Measurements from ENCODE around the gene OR52E4. TPM values are rescaled to one million over a fixed set of nuclear protein-coding genes. Genes with fewer than 3 reads are reported as not detected.

OR52E4 gene
- total RNA-seq, 2 experiments from 2014 or later: not detected

- BruUV-seq (replicated peaks): no TSS peak
- H3K36me3 ChIP-seq (ENCODE audit: insufficient read depth, low read length): no peaks in the 10 kb centered on the region
- H3K79me2 ChIP-seq (ENCODE audit: insufficient read depth, low read depth, low read length): no peaks in the 10 kb centered on the region
- no peaks in the 10 kb centered on the region for H3K9me2 ChIP-seq (ENCODE audit: insufficient read depth, low read length)
- no peaks in the 10 kb centered on the region for H3K4me1 ChIP-seq (ENCODE audit: insufficient read depth, low read length, poor library complexity, severe bottlenecking)
- no peaks in the 10 kb centered on the region for H4K20me1 ChIP-seq (ENCODE audit: insufficient read depth, low read length)
- no peaks in the 10 kb centered on the region for H3K9me3 ChIP-seq (ENCODE audit: low read length)
- no peak overlapping the region for H3K27ac ChIP-seq (ENCODE audit: low read depth, low read length, poor library complexity, severe bottlenecking)
- H3K4me2 ChIP-seq (ENCODE audit: low read length): no peak overlapping the region
- TF ChIP-seq, protein P1, sequence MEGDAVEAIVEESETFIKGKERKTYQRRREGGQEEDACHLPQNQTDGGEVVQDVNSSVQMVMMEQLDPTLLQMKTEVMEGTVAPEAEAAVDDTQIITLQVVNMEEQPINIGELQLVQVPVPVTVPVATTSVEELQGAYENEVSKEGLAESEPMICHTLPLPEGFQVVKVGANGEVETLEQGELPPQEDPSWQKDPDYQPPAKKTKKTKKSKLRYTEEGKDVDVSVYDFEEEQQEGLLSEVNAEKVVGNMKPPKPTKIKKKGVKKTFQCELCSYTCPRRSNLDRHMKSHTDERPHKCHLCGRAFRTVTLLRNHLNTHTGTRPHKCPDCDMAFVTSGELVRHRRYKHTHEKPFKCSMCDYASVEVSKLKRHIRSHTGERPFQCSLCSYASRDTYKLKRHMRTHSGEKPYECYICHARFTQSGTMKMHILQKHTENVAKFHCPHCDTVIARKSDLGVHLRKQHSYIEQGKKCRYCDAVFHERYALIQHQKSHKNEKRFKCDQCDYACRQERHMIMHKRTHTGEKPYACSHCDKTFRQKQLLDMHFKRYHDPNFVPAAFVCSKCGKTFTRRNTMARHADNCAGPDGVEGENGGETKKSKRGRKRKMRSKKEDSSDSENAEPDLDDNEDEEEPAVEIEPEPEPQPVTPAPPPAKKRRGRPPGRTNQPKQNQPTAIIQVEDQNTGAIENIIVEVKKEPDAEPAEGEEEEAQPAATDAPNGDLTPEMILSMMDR (conservative IDR thresholded peaks at IDR 0.05; ENCODE audit: low read length): no peak
- TF ChIP-seq EZH2phosphoT487 (IDR thresholded peaks at IDR 0.05; ENCODE audit: borderline replicate concordance, low read depth, low read length): no peak
- intact Hi-C loops (cut with micrococcal nuclease; ENCODE audit: unreplicated experiment): no loop called here
- POLR2A ChIA-PET: no interaction called here
- no peak overlapping the region for H3K4me3 ChIP-seq (ENCODE audit: low read depth, low read length, poor library complexity, severe bottlenecking)
- CTCF ChIA-PET (ENCODE audit: unreplicated experiment): no interaction called here
- H2AFZ ChIP-seq (ENCODE audit: low read length): no peak overlapping the region
- DNase-seq (ENCODE audit: low spot score): no peak
Observed at GRCh38 chr11:5930614-5931013, 50.2 kb downstream of the OR52E4 start.

GRCh38 chr11:5931061-5931460 lies 50.6 kb downstream of the OR52E4 start:
- CTCF ChIA-PET (ENCODE audit: unreplicated experiment): no interaction called here
- no peak for TF ChIP-seq EZH2phosphoT487 (IDR thresholded peaks at IDR 0.05; ENCODE audit: borderline replicate concordance, low read depth, low read length)
- TF ChIP-seq, protein P1 (conservative IDR thresholded peaks at IDR 0.05; ENCODE audit: low read length): no peak
- Histone ChIP-seq H3K4me1 (ENCODE audit: insufficient read depth, low read length, poor library complexity, severe bottlenecking) (no peaks in the 10 kb centered on the region), H4K20me1 (ENCODE audit: insufficient read depth, low read length) (no peaks in the 10 kb centered on the region), H2AFZ (ENCODE audit: low read length) (no peak overlapping the region), H3K27ac (ENCODE audit: low read depth, low read length, poor library complexity, severe bottlenecking) (no peak overlapping the region), H3K4me3 (ENCODE audit: low read depth, low read length, poor library complexity, severe bottlenecking) (no peak overlapping the region), H3K9me3 (ENCODE audit: low read length) (no peaks in the 10 kb centered on the region), H3K36me3 (ENCODE audit: insufficient read depth, low read length) (no peaks in the 10 kb centered on the region), H3K9me2 (ENCODE audit: insufficient read depth, low read length) (no peaks in the 10 kb centered on the region), H3K4me2 (ENCODE audit: low read length) (no peak overlapping the region), H3K79me2 (ENCODE audit: insufficient read depth, low read depth, low read length) (no peaks in the 10 kb centered on the region)
- DNase-seq (ENCODE audit: low spot score): no peak
- POLR2A ChIA-PET: no interaction called here
- intact Hi-C loops (cut with micrococcal nuclease; ENCODE audit: unreplicated experiment): no loop called here
- BruUV-seq (replicated peaks): no TSS peak

DNA sequence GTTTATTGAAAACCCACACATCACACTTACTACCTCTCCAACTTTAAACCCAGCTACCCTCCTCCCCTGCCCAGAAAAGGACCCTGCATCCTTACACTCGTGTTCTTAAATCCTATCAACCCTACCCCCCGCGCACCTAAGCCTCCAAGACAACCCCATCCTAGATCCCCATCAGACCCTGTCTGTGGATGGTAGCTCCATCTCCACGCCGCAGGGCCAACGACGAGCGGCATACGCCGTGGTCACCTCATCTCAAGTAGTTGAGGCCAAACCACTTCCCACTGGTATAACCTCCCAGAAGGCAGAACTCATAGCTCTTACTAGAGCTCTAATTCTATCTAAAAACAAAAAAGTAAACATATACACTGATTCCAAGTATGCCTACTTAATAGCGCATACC lies 52.2 kb downstream of the OR52E4 start:
- ChIA-PET CTCF (ENCODE audit: unreplicated experiment) (no interaction called here), POLR2A (no interaction called here)
- Histone ChIP-seq H3K79me2 (ENCODE audit: insufficient read depth, low read depth, low read length) (no peaks in the 10 kb centered on the region), H3K4me1 (ENCODE audit: insufficient read depth, low read length, poor library complexity, severe bottlenecking) (no peaks in the 10 kb centered on the region), H2AFZ (ENCODE audit: low read length) (no peak overlapping the region), H3K9me3 (ENCODE audit: low read length) (no peaks in the 10 kb centered on the region), H4K20me1 (ENCODE audit: insufficient read depth, low read length) (no peaks in the 10 kb centered on the region), H3K4me2 (ENCODE audit: low read length) (no peak overlapping the region), H3K27ac (ENCODE audit: low read depth, low read length, poor library complexity, severe bottlenecking) (no peak overlapping the region), H3K9me2 (ENCODE audit: insufficient read depth, low read length) (no peaks in the 10 kb centered on the region), H3K4me3 (ENCODE audit: low read depth, low read length, poor library complexity, severe bottlenecking) (no peak overlapping the region), H3K36me3 (ENCODE audit: insufficient read depth, low read length) (no peaks in the 10 kb centered on the region)
- BruUV-seq (replicated peaks): no TSS peak
- no peak for TF ChIP-seq EZH2phosphoT487 (IDR thresholded peaks at IDR 0.05; ENCODE audit: borderline replicate concordance, low read depth, low read length)
- TF ChIP-seq, protein P1 (conservative IDR thresholded peaks at IDR 0.05; ENCODE audit: low read length): no peak
- intact Hi-C loops (cut with micrococcal nuclease; ENCODE audit: unreplicated experiment): no loop called here
- no peak for DNase-seq (ENCODE audit: low spot score)

Measured in OCI-LY7 (cell line).